Adrenal gland (tissue), 12 donors: Measurements from ENCODE around the gene ACVR1B. TPM values are rescaled to one million over a fixed set of nuclear protein-coding genes. Genes with fewer than 3 reads are reported as not detected.

Experiments used
- DNase-seq, 7 donors: peaks; one replicate each; pipeline ENCODE4 v3.0.0-alpha.2; 2019 to 2020
- H3K27ac ChIP-seq, 5 donors: fragments of 200-600 bp; sonication (generic) in 4 of 5; 1 replicate in 3 of 5; 2 replicates in 2 of 5; pipeline versions ENCODE4 v1.5.1 to v1.8.0; 2016 to 2020; ENCODE audit warnings: mild to moderate bottlenecking in 1 of 5
- H3K27me3 ChIP-seq: fragments of 200-600 bp; 2 replicates; pipeline ENCODE4 v1.8.0; 2021
- H3K36me3 ChIP-seq, 2 donors: fragments of 200-600 bp; replicated peaks in 1 of 2; 1 replicate in 1 of 2; 2 replicates in 1 of 2; pipeline versions ENCODE4 v1.5.1 to v1.8.0; 2018 to 2022
- H3K4me1 ChIP-seq, 2 donors: fragments of 200-600 bp; replicated peaks in 1 of 2; 1 replicate in 1 of 2; 2 replicates in 1 of 2; pipeline versions ENCODE4 v1.5.1 to v1.8.0; 2018 to 2021
- H3K4me3 ChIP-seq, 4 donors: fragments of 200-600 bp; sonication (generic) in 3 of 4; one replicate each; pipeline ENCODE4 v1.5.1; 2016 to 2018
- H3K9me3 ChIP-seq, 3 donors: fragments of 200-600 bp; sonication (generic) in 1 of 3; replicated peaks in 1 of 3; 1 replicate in 2 of 3; 2 replicates in 1 of 3; pipeline versions ENCODE4 v1.5.1 to v1.8.0; 2016 to 2021
- POLR2A ChIP-seq, 2 donors: fragments of 450-650 bp; IDR thresholded peaks; one replicate each; pipeline ENCODE4 v1.6.1; 2017; ENCODE audit warnings: antibody characterized with exemption in 2 of 2, mild to moderate bottlenecking in 2 of 2, moderate library complexity in 1 of 2
- WGBS, 4 donors: extraction: QIAGEN DNeasy Blood & Tissue Kit in 2 of 4; methylation state at CpG; one replicate each; pipeline versions ENCODE4 v1.1.5 to v1.1.7; 2013 to 2017; 5-methylcytosine and 5-hydroxymethylcytosine counted together
- intact Hi-C, 2 donors: fragments of 100-400 bp; cut with DNase I; formaldehyde crosslinking; loops; one replicate each; pipeline versions ENCODE4 v1.14.1 to v1.15.0; 2022 to 2023
- polyA plus RNA-seq, 3 donors: library from polyadenylated mRNA; stranded (reverse); fragments of 200-250 nt in 2 of 3; fragments of 350-450 nt in 1 of 3; fragmentation: Illumina TruSeq in 1 of 3; extraction: RNeasy Lipid Tissue Mini Kit (QIAGEN cat#74804) in 1 of 3; gene quantifications; one replicate each; pipeline ENCODE4 v1.2.3, GENCODE V29; 2013 to 2014
- total RNA-seq, 9 donors: library from RNA; depleted of rRNA in 4 of 9; stranded (reverse); fragments of >200 nt in 4 of 9; fragments of 120-200 nt in 1 of 9; fragmentation: NEBNext Ultra II Directional in 1 of 9; extraction: Animal tissue kit (Norgen Biotek cat#: 25700) in 1 of 9; gene quantifications; one replicate each; pipeline versions ENCODE4 v1.1.0 to v1.2.4, GENCODE V29; 2013 to 2023
- TF ChIP-seq, protein P1 (sequence below), 6 experiments: fragments of 450-650 bp in 4 of 6; fragments of 200-600 bp in 2 of 6; sonication (generic) in 1 of 6; IDR thresholded peaks; 1 replicate in 5 of 6; 2 replicates in 1 of 6; pipeline versions ENCODE4 v1.5.1 to v1.8.0; 2016 to 2021; ENCODE audit warnings: antibody characterized with exemption in 6 of 6, mild to moderate bottlenecking in 2 of 6, moderate library complexity in 1 of 6
- donor health status: healthy with polysubstance abuse.
- donor health status: Bipolar disorder and iron deficiency.
- donor health status: DM: yes; HTN: yes; CAD: no.
- donor health status: DM: no; HTN: no; CAD: no.
- donor health status: DM: no; HTN: no; CAD: no.
- donor health status: DM: yes; HTN: yes; CAD: no.

ACVR1B gene
- total and polyA plus RNA-seq, 12 donors: 6.3 to 26.3 (median 13.9) TPM

DNA sequence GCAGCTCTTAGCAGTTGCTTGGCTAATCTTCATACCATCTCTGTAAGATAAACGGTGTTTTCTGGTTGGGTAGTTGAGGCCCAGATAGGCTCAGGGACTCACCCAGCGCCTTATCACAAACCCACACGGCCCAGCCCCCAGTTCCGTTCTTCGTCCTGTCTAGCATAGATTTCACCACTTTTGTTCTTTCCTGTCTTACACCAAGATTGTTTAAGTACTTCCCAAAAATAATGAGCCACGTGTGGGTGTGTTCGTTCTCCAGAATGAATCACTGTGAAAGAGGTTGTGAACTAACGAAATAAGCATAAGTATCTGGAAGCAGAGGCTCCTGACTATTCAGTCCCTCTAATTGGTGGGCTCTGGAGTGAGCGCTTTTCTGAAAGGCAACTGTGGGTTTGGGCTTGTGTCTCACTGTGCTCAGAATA lies 21.4 kb downstream of the ACVR1B start:
- intact Hi-C loops: no loop called here
- Histone ChIP-seq H3K4me3 (peak overlapping the region in 1 of 4 donors; percentile 10), H3K4me1 (peaks cover 13 to 48% of the 10 kb centered on the region in 2 donors), H3K36me3 (peaks cover 0 to 16% of the 10 kb centered on the region in 2 donors), H3K27me3 (no peaks in the 10 kb centered on the region), H3K27ac (peak overlapping the region in 4 of 5 donors; percentile 2 to 65 (median 36)), H3K9me3 (no peaks in the 10 kb centered on the region)
- WGBS, 4 donors: 50 to 62% (median 53%) methylated on average over 9 of the region's 9 CpGs
- DNase-seq: peak in 6 of 7 donors; percentile 32 to 71 (median 46)
- no peak for TF ChIP-seq POLR2A (IDR thresholded peaks at IDR 0.05)
- TF ChIP-seq, protein P1, sequence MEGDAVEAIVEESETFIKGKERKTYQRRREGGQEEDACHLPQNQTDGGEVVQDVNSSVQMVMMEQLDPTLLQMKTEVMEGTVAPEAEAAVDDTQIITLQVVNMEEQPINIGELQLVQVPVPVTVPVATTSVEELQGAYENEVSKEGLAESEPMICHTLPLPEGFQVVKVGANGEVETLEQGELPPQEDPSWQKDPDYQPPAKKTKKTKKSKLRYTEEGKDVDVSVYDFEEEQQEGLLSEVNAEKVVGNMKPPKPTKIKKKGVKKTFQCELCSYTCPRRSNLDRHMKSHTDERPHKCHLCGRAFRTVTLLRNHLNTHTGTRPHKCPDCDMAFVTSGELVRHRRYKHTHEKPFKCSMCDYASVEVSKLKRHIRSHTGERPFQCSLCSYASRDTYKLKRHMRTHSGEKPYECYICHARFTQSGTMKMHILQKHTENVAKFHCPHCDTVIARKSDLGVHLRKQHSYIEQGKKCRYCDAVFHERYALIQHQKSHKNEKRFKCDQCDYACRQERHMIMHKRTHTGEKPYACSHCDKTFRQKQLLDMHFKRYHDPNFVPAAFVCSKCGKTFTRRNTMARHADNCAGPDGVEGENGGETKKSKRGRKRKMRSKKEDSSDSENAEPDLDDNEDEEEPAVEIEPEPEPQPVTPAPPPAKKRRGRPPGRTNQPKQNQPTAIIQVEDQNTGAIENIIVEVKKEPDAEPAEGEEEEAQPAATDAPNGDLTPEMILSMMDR (IDR thresholded peaks at IDR 0.05): no peak

DNA sequence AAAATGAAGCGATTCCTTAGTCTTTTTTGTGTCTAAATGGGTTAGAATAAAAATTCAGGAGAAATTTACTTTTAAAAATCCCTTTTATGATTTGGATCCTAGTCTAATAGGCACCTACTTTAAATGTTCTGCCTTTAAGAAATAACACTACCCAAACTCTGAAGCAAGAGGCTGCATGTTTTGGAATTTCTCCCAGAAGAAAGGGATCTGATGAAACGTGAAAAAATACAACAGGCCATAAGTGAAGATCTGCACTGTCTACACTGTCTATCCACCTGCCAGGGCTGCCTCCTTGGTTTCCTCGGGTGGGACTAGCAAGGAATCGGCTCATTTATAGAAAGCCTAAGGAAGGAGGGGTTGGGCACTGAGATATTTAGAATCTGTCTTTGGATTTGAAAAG lies 22.1 kb downstream of the ACVR1B start:
- no peak for TF ChIP-seq POLR2A (IDR thresholded peaks at IDR 0.05)
- TF ChIP-seq, protein P1 (IDR thresholded peaks at IDR 0.05): no peak
- peaks cover 13 to 48% of the 10 kb centered on the region in 2 donors for H3K4me1 ChIP-seq

DNA sequence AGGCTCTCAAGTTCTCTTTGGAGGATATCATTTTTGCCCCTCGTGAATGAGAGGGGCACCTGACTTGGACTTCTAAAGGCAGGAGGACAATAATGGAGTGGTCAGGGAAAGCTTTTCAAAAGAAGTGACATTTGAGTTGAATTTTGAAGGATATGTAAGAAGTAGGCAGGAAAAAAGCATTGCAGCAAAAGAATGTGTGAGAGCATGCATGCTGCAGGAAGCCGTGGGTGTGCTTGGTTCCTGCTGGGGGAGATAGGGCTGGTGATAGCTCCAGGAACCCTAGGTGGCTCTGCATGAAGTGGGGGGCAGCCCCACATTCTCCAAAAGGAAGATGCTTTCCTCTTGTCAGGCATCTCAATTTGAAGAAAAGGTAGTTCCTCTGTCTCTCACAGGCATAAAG lies 23.1 kb downstream of the ACVR1B start:
- no peak overlapping the region for H3K4me3 ChIP-seq
- H3K27me3 ChIP-seq: no peaks in the 10 kb centered on the region
- whole genome bisulfite sequencing, 4 donors: 59 to 70% (median 61%) methylated on average over 2 of the region's 2 CpGs
- no peak for DNase-seq
- no peak overlapping the region for H3K27ac ChIP-seq
- no peaks in the 10 kb centered on the region for H3K9me3 ChIP-seq
- peaks cover 0 to 16% of the 10 kb centered on the region in 2 donors for H3K36me3 ChIP-seq
- peaks cover 13 to 48% of the 10 kb centered on the region in 2 donors for H3K4me1 ChIP-seq
- intact Hi-C loops: no loop called here
- TF ChIP-seq, protein P1 (IDR thresholded peaks at IDR 0.05): no peak
- TF ChIP-seq POLR2A (IDR thresholded peaks at IDR 0.05): no peak

More for the DNA sequence above, 22.1 kb downstream of the ACVR1B start:
- Histone ChIP-seq H3K27ac (peak overlapping the region in 1 of 5 donors; percentile 42), H3K27me3 (no peaks in the 10 kb centered on the region), H3K36me3 (peaks cover 0 to 16% of the 10 kb centered on the region in 2 donors), H3K4me3 (no peak overlapping the region), H3K9me3 (no peaks in the 10 kb centered on the region)
- DNase-seq: peak in 1 of 7 donors; percentile 35
- intact Hi-C loops: no loop called here
- WGBS, 4 donors: 56 to 74% (median 69%) methylated on average over 4 of the region's 4 CpGs

DNA sequence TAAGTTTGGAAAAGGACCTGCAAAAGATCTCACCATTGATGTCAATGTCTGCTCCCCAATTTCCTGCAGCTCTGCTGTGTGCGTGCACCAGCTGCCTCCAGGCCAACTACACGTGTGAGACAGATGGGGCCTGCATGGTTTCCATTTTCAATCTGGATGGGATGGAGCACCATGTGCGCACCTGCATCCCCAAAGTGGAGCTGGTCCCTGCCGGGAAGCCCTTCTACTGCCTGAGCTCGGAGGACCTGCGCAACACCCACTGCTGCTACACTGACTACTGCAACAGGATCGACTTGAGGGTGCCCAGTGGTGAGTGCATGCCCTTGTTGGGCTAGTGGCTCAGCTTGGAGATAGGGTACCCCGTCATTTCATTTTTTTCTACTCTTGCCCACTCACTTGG lies 23.7 kb downstream of the ACVR1B start:
- Histone ChIP-seq H3K4me3 (no peak overlapping the region), H3K27me3 (no peaks in the 10 kb centered on the region), H3K36me3 (peaks cover 0 to 16% of the 10 kb centered on the region in 2 donors), H3K27ac (no peak overlapping the region), H3K9me3 (no peaks in the 10 kb centered on the region), H3K4me1 (peaks cover 13 to 48% of the 10 kb centered on the region in 2 donors)
- 78 to 90% (median 88%) methylated on average over 7 to 8 of the region's 8 CpGs for WGBS, 4 donors
- intact Hi-C loops: no loop called here
- DNase-seq: peak in 1 of 7 donors; percentile 42
- no peak for TF ChIP-seq POLR2A (IDR thresholded peaks at IDR 0.05)
- TF ChIP-seq, protein P1 (IDR thresholded peaks at IDR 0.05): no peak
